ENCODE measurements around the gene TUBB3. TPM values are rescaled to one million over a fixed set of nuclear protein-coding genes. Genes with fewer than 3 reads are reported as not detected.

TUBB3 gene
- total RNA-seq, 1 experiment from 2014 or later: 164 TPM

DNA sequence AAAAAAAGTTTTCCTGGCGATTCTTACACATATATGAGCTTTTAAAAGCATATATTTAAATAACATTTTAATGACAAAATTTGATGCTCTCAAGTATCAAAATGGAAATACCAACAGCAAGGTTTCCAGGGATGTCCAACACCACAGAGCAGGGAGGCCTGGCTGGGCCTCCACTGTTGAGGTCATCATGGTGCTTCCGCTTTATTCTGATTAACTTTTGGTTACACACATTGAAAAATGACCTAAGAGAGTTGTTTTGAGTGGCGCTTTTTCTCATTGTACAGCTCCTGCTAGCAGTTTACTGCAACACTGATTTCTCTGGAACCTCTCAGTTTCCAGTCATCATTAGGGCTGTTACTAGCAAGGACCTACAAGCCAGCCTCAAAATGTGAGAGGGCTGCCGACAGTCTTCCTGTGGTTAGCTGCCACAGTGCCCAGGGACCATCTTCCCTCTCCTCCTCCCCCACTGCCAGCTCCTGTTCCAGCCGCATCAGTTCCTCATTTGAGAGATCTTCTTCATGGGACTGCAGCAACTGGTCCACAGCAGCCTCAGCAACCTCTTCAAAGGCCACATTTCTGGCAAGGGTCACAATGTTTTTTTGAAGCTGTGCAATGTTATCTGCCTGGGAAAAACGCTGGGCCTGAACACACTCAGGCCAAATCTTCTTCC lies 46.7 kb downstream of the TUBB3 start:
- Histone ChIP-seq H3K79me2 (ENCODE audit: insufficient read depth, low read length) (peaks cover 2% of the 10 kb centered on the region; the same call in 1 of the 2 replicates), H4K8ac (replicated peaks; ENCODE audit: insufficient read length, low read depth, low read length) (no peak overlapping the region), H3K9ac (ENCODE audit: extremely low read depth, insufficient read length, low read length) (no peak overlapping the region), H3K27me3 (ENCODE audit: insufficient read depth, low read length) (no peaks in the 10 kb centered on the region), H3K23ac (ENCODE audit: insufficient read length, low read depth, low read length) (no peak overlapping the region), H3K23me2 (ENCODE audit: insufficient read length, low read depth, low read length, poor library complexity, severe bottlenecking) (peaks cover 13% of the 10 kb centered on the region), H3K27ac (ENCODE audit: insufficient read length, low read depth, low read length) (no peak overlapping the region), H2BK5ac (ENCODE audit: insufficient read length, low read length) (no peak overlapping the region), H3K14ac (ENCODE audit: insufficient read depth, low read length) (no peak overlapping the region), H2BK20ac (ENCODE audit: low read depth, low read length, poor library complexity, severe bottlenecking) (no peak overlapping the region), H3K18ac (ENCODE audit: insufficient read length, low read depth, low read length) (no peak overlapping the region), H3K79me1 (ENCODE audit: insufficient read depth, low read depth, low read length, poor library complexity, severe bottlenecking) (no peaks in the 10 kb centered on the region), H2BK12ac (ENCODE audit: insufficient read length, low read depth, low read length) (no peak overlapping the region), H3K9me3 (ENCODE audit: control insufficient read depth, low read depth, low read length) (no peaks in the 10 kb centered on the region), H3T11ph (ENCODE audit: low read length) (no peak overlapping the region), H3K56ac (ENCODE audit: insufficient read length, low read depth, low read length) (no peak overlapping the region), H2BK120ac (ENCODE audit: low read depth, low read length, poor library complexity, severe bottlenecking) (no peak overlapping the region), H2BK15ac (ENCODE audit: low read depth, low read length) (no peak overlapping the region), H3K4me2 (ENCODE audit: insufficient read depth, insufficient read length, low read length) (no peak overlapping the region), H4K5ac (ENCODE audit: insufficient read length, low read depth, low read length) (no peak overlapping the region), H4K20me1 (ENCODE audit: control insufficient read depth, insufficient read depth, insufficient read length) (no peaks in the 10 kb centered on the region), H4K91ac (ENCODE audit: insufficient read length, low read depth, low read length) (no peak overlapping the region), H3K4ac (ENCODE audit: low read depth, low read length) (no peak overlapping the region), H2AK5ac (ENCODE audit: insufficient read length, low read length) (no peak overlapping the region), H2AFZ (ENCODE audit: low read length) (no peak overlapping the region), H3K4me1 (ENCODE audit: insufficient read depth, low read length) (no peaks in the 10 kb centered on the region)
- peaks cover 22 to 43% (median 32%) of the 10 kb centered on the region in 3 experiments for H3K36me3 Mint-ChIP-seq (ENCODE audit: insufficient read depth in 1 of 3, low read depth in 3 of 3)
- peaks cover 12 to 16% of the 10 kb centered on the region in 2 experiments for H3K4me1 Mint-ChIP-seq
- no peak overlapping the region for H3K27ac Mint-ChIP-seq
- TF ChIP-seq, protein P1, sequence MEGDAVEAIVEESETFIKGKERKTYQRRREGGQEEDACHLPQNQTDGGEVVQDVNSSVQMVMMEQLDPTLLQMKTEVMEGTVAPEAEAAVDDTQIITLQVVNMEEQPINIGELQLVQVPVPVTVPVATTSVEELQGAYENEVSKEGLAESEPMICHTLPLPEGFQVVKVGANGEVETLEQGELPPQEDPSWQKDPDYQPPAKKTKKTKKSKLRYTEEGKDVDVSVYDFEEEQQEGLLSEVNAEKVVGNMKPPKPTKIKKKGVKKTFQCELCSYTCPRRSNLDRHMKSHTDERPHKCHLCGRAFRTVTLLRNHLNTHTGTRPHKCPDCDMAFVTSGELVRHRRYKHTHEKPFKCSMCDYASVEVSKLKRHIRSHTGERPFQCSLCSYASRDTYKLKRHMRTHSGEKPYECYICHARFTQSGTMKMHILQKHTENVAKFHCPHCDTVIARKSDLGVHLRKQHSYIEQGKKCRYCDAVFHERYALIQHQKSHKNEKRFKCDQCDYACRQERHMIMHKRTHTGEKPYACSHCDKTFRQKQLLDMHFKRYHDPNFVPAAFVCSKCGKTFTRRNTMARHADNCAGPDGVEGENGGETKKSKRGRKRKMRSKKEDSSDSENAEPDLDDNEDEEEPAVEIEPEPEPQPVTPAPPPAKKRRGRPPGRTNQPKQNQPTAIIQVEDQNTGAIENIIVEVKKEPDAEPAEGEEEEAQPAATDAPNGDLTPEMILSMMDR (conservative IDR thresholded peaks at IDR 0.05): no peak
- H3K4me3 Mint-ChIP-seq: no peak overlapping the region
- no CpG with 5 or more reads among the region's 6 CpGs for WGBS (ENCODE audit: extremely low coverage, insufficient read length, low lambda C conversion rate)
- DNase-seq: no peak
- peaks cover 16 to 22% of the 10 kb centered on the region in 2 experiments for H3K9me3 Mint-ChIP-seq
- peaks cover 20% of the 10 kb centered on the region for H3K27me3 Mint-ChIP-seq (ENCODE audit: low read depth)
